A673 (cell line): ENCODE data around the gene SYT13.

Experiments
- EZH2 ChIP-seq: fragments of 200-600 bp; sonication (generic); IDR thresholded peaks from 2 replicates; pipeline ENCODE4 v1.6.1; 2017; ENCODE audit warnings: borderline replicate concordance, low read depth, mild to moderate bottlenecking, mixed read lengths, antibody characterized with exemption, low read length; ENCODE audit not compliant: poor library complexity, severe bottlenecking
- TF ChIP-seq, protein P1 (sequence below): fragments of 300-800, 200-600 bp; sonication (generic); conservative IDR thresholded peaks from 2 replicates; pipeline ENCODE4 v1.5.1; 2017; ENCODE audit warnings: low read depth, mild to moderate bottlenecking, antibody characterized with exemption, low read length, moderate library complexity, mixed read lengths

DNA sequence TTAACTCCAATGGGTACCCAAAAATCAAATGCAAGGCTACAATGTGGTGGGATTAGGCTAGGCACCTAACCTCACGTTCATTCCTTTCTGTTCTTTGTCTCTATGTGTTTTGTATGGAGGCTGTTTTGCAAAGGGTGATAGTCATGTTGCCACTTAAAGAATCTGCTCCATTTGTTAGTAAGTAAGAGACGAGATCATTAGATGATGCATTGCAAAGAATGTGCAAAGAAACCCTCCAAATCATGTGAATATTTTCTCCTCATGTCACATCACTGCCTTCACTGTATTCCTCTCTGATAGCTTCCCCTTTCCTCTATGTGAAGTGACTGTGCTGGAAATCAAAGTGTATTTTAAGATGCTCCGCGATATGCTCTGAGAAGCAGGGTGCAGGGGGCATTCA, 11.9 kb downstream of the SYT13 start:
- TF ChIP-seq, protein P1, sequence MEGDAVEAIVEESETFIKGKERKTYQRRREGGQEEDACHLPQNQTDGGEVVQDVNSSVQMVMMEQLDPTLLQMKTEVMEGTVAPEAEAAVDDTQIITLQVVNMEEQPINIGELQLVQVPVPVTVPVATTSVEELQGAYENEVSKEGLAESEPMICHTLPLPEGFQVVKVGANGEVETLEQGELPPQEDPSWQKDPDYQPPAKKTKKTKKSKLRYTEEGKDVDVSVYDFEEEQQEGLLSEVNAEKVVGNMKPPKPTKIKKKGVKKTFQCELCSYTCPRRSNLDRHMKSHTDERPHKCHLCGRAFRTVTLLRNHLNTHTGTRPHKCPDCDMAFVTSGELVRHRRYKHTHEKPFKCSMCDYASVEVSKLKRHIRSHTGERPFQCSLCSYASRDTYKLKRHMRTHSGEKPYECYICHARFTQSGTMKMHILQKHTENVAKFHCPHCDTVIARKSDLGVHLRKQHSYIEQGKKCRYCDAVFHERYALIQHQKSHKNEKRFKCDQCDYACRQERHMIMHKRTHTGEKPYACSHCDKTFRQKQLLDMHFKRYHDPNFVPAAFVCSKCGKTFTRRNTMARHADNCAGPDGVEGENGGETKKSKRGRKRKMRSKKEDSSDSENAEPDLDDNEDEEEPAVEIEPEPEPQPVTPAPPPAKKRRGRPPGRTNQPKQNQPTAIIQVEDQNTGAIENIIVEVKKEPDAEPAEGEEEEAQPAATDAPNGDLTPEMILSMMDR: no peak
- TF ChIP-seq EZH2: no peak
